Adipocyte (in vitro differentiated cells): ENCODE results near the gene GPC3.

Experiments
- DNase-seq: peaks from one replicate; pipeline ENCODE4 v3.0.0-alpha.2; 2015; ENCODE audit warnings: low read depth
- H3K27me3 ChIP-seq: replicated peaks from 2 replicates; pipeline ENCODE4 v1.7.0; 2013; ENCODE audit warnings: mild to moderate bottlenecking, low read length, moderate library complexity; ENCODE audit not compliant: control insufficient read depth, insufficient read depth
- H3K36me3 ChIP-seq: 2 replicates; pipeline ENCODE4 v1.7.0; 2013; ENCODE audit warnings: low read length, mild to moderate bottlenecking, moderate library complexity; ENCODE audit not compliant: control insufficient read depth, insufficient read depth, severe bottlenecking
- H3K4me1 ChIP-seq: 2 replicates; pipeline ENCODE4 v1.7.0; 2013; ENCODE audit warnings: mild to moderate bottlenecking, low read length, moderate library complexity; ENCODE audit not compliant: control insufficient read depth, insufficient read depth
- H3K4me3 ChIP-seq: 2 replicates; pipeline ENCODE4 v1.7.0; 2013; ENCODE audit warnings: mild to moderate bottlenecking, low read length, moderate library complexity
- H3K9ac ChIP-seq: 2 replicates; pipeline ENCODE4 v1.7.0; 2013; ENCODE audit warnings: mild to moderate bottlenecking, low read length, moderate library complexity
- H3K9me3 ChIP-seq: 2 replicates; pipeline ENCODE4 v1.7.0; 2013; ENCODE audit warnings: mild to moderate bottlenecking, low read length, moderate library complexity; ENCODE audit not compliant: control insufficient read depth

Gene GPC3

DNA sequence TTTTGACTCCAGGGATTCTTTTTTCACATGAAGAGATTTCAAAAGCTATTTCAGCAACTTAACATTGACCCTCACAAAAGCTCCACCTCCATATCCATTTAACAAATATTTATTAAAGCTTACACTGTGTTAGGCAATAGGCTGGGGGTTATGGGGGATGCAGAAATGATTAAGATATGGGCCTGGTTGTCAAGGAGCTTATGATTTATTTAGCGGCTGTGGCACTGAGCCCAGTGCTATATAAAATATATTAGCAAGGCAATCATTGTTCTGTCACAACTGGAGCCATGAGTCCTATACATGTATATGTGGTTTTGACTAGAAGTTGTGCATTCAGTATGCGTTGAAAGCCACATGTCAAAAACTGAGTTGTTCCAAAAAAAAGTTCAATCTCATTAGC is 131.1 kb downstream of the GPC3 start:
- no peaks in the 10 kb centered on the region for H3K36me3 ChIP-seq
- peaks cover 3% of the 10 kb centered on the region for H3K27me3 ChIP-seq
- H3K9ac ChIP-seq, result no peak overlapping the region
- no peak overlapping the region for H3K4me3 ChIP-seq
- H3K9me3 ChIP-seq, result no peaks in the 10 kb centered on the region
- no peak for DNase-seq
- peaks cover 4% of the 10 kb centered on the region for H3K4me1 ChIP-seq

DNA sequence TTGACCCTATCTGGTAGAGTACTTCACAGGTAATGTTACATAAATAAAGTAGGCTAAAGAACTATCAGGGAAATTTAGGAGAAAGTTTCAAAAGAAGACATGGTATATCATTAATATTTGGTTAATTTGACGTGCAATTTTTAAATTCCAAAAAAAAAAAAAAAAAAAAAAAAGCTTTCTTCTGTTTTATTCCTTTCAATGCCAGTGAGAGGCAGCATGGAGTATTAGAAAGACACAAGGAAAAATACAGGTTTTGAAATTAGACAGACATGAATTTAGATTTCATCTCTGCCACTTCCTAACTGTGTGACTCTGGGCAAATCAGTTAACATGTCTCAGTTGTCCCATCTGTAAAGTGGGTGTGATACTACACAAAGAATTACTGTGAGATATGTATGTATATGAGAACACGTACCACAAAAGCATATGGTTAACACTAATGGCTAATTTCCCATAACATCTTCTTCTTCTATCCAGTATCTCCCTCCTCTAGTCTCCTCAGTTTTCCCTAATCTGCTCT is 132.5 kb downstream of the GPC3 start:
- Histone ChIP-seq H3K27me3 (peaks cover 3% of the 10 kb centered on the region), H3K4me3 (no peak overlapping the region), H3K9me3 (no peaks in the 10 kb centered on the region), H3K36me3 (no peaks in the 10 kb centered on the region), H3K4me1 (peaks cover 4% of the 10 kb centered on the region), H3K9ac (no peak overlapping the region)
- peak; percentile 18 for DNase-seq

DNA sequence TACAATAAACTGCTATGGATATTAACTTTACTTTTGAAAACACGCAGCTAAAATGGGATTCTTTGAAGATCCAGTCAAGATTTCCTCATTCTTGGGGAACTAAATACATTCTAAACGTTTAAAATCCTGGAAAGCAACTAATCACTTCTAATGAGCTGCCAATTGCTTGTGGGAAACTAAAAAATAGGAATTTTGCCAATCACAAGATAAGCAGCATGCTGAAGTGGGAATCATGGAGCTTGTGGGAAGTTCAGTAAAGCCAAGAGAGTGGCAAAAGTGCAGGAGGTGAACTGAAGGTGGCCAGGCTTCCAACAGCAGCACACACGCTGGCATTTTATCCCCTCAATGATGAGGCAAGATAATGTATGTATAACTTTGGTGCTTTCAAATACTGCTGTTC is 133.0 kb downstream of the GPC3 start:
- no peak overlapping the region for H3K9ac ChIP-seq
- peaks cover 4% of the 10 kb centered on the region for H3K4me1 ChIP-seq
- no peaks in the 10 kb centered on the region for H3K9me3 ChIP-seq
- no peak overlapping the region for H3K4me3 ChIP-seq
- H3K27me3 ChIP-seq, result peaks cover 1% of the 10 kb centered on the region
- DNase-seq, result no peak
- no peaks in the 10 kb centered on the region for H3K36me3 ChIP-seq

DNA sequence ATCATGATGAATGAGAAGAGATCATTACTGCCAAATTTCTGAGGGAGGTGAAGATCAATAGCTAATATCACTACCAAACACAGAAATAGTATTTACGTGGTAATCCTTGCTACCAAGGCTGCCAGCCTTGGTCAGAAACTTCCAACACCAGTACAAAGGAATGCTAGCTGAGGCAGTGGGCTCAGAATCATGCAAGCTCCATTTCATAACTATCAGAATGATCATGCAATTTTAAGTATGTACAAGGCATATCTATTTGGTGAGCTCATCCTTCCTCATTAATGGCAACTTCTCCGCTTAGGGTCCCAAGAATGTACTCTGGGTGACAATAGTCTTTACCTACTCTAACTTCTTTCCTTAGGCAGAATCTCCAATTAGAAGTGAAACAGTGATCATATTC is 135.0 kb downstream of the GPC3 start:
- Histone ChIP-seq H3K9ac (no peak overlapping the region), H3K4me3 (no peak overlapping the region), H3K4me1 (peaks cover 4% of the 10 kb centered on the region), H3K9me3 (no peaks in the 10 kb centered on the region), H3K36me3 (no peaks in the 10 kb centered on the region), H3K27me3 (no peaks in the 10 kb centered on the region)
- DNase-seq, result peak; percentile 23

GRCh38 chrX:133849676-133850075 is 135.7 kb downstream of the GPC3 start:
- Histone ChIP-seq H3K27me3 (no peaks in the 10 kb centered on the region), H3K9me3 (no peaks in the 10 kb centered on the region), H3K9ac (no peak overlapping the region), H3K4me3 (no peak overlapping the region), H3K36me3 (no peaks in the 10 kb centered on the region), H3K4me1 (peaks cover 4% of the 10 kb centered on the region)
- no peak for DNase-seq

DNA sequence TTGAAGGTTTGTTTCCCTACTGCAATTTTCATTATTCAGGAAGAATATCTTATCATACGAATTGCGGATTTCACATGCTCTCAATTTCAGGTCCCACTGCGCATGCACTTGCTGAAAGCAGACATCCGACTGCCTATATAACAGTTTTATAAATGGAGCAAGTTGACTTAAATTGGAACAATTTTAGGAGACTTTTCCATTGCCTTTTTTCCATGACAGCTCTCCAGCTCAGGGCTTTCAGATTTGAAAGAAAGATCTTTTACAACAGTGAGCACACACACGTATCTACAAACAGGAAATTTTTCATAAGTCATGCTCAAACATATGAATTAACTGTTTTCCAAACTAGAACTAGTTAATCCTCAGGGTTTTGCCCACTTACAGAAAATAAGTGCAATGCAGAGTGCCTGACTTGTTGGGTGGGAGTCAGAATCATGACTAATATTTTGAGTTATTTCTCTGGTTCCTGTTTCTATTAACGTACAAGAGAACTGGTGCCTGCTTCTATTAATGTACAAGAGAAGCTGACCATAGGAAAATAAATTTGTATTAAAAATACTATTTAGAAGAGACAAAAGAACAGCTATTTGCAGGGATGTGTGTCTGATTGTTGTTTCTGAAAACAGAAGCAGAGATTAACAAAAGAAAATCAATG is 137.9 kb downstream of the GPC3 start:
- Histone ChIP-seq H3K4me1 (peaks cover 4% of the 10 kb centered on the region), H3K4me3 (no peak overlapping the region), H3K27me3 (no peaks in the 10 kb centered on the region), H3K36me3 (no peaks in the 10 kb centered on the region), H3K9me3 (no peaks in the 10 kb centered on the region), H3K9ac (no peak overlapping the region)
- DNase-seq, result no peak

- no peak for DNase-seq
- H3K4me3 ChIP-seq, result peak overlapping the region; percentile 28
- no peaks in the 10 kb centered on the region for H3K36me3 ChIP-seq
- no peaks in the 10 kb centered on the region for H3K27me3 ChIP-seq
- no peaks in the 10 kb centered on the region for H3K9me3 ChIP-seq
- H3K9ac ChIP-seq, result no peak overlapping the region
- peaks cover 4% of the 10 kb centered on the region for H3K4me1 ChIP-seq
Measured at GRCh38 chrX:133846311-133846710, 139.1 kb downstream of the GPC3 start.

- Histone ChIP-seq H3K27me3 (peaks cover 2% of the 10 kb centered on the region), H3K4me3 (no peak overlapping the region), H3K36me3 (no peaks in the 10 kb centered on the region), H3K4me1 (no peaks in the 10 kb centered on the region), H3K9ac (no peak overlapping the region), H3K9me3 (no peaks in the 10 kb centered on the region)
- no peak for DNase-seq
Measured at GRCh38 chrX:133840415-133840814, 145.0 kb downstream of the GPC3 start.

GRCh38 chrX:133838761-133839676 is 146.4 kb downstream of the GPC3 start:
- H3K27me3 ChIP-seq, result peaks cover 5% of the 10 kb centered on the region
- no peak overlapping the region for H3K9ac ChIP-seq
- H3K4me3 ChIP-seq, result no peak overlapping the region
- H3K9me3 ChIP-seq, result no peaks in the 10 kb centered on the region
- no peaks in the 10 kb centered on the region for H3K36me3 ChIP-seq
- DNase-seq, result peak; percentile 71
- H3K4me1 ChIP-seq, result no peaks in the 10 kb centered on the region

GRCh38 chrX:133837091-133837490 is 148.3 kb downstream of the GPC3 start:
- no peaks in the 10 kb centered on the region for H3K4me1 ChIP-seq
- H3K36me3 ChIP-seq, result no peaks in the 10 kb centered on the region
- H3K9ac ChIP-seq, result no peak overlapping the region
- H3K4me3 ChIP-seq, result no peak overlapping the region
- no peaks in the 10 kb centered on the region for H3K9me3 ChIP-seq
- no peak for DNase-seq
- peaks cover 5% of the 10 kb centered on the region for H3K27me3 ChIP-seq

- Histone ChIP-seq H3K4me1 (no peaks in the 10 kb centered on the region), H3K9me3 (no peaks in the 10 kb centered on the region), H3K27me3 (peaks cover 5% of the 10 kb centered on the region), H3K9ac (no peak overlapping the region), H3K4me3 (no peak overlapping the region), H3K36me3 (no peaks in the 10 kb centered on the region)
- DNase-seq, result no peak
Measured at GRCh38 chrX:133836561-133836960, 148.8 kb downstream of the GPC3 start.
